ENCODE measurements around the gene S100A1. TPM values are rescaled to one million over a fixed set of nuclear protein-coding genes. Genes with fewer than 3 reads are reported as not detected.
"Not testable (repeated sequence)": the region's sequence is repeated elsewhere in the genome, so short reads cannot be mapped to it uniquely, and the experiment has no call there.

Gene S100A1
- polyA plus RNA-seq, 3 donors: 21.9 to 29.8 (median 23.3) TPM

GRCh38 chr1:153623101-153623500 is 5.1 kb upstream of the S100A1 start:
- no peak for DNase-seq (ENCODE audit: extremely low read depth in 1 of 11, low read depth in 9 of 11, low spot score in 4 of 11)

- no peak for DNase-seq (ENCODE audit: extremely low read depth in 1 of 11, low read depth in 9 of 11, low spot score in 4 of 11)
These were observed 3.1 kb upstream of the S100A1 start for GRCh38 chr1:153624965-153625611.

- DNase-seq (ENCODE audit: extremely low read depth in 1 of 11, low read depth in 9 of 11, low spot score in 4 of 11): no peak
These were observed 1.7 kb upstream of the S100A1 start for GRCh38 chr1:153626477-153626903.

GRCh38 chr1:153626904-153627714 is 1.1 kb upstream of the S100A1 start, which contains the start of gene S100A13:
Gene S100A13 (minus strand): TSS chr1:153627505. CDS start chr1:153626472, 1,033 bp downstream.
- DNase-seq (ENCODE audit: extremely low read depth in 1 of 11, low read depth in 9 of 11, low spot score in 4 of 11): peak in 9 of 11 donors; percentile 69 to 88 (median 81)

GRCh38 chr1:153628638-153629342 is 556 bp downstream of the S100A1 start:
- DNase-seq (ENCODE audit: extremely low read depth in 1 of 11, low read depth in 9 of 11, low spot score in 4 of 11): no peak

- DNase-seq (ENCODE audit: extremely low read depth in 1 of 11, low read depth in 9 of 11, low spot score in 4 of 11): no peak
These were observed 1.1 kb downstream of the S100A1 start for GRCh38 chr1:153629343-153629665.

- no peak for DNase-seq (ENCODE audit: extremely low read depth in 1 of 11, low read depth in 9 of 11, low spot score in 4 of 11)
These were observed 1.7 kb downstream of the S100A1 start for GRCh38 chr1:153629971-153630370.

- no peak for DNase-seq (ENCODE audit: extremely low read depth in 1 of 11, low read depth in 9 of 11, low spot score in 4 of 11)
These were observed 2.1 kb downstream of the S100A1 start for GRCh38 chr1:153630384-153630783.

- no peak for DNase-seq (ENCODE audit: extremely low read depth in 1 of 11, low read depth in 9 of 11, low spot score in 4 of 11)
These were observed 3.1 kb downstream of the S100A1 start for GRCh38 chr1:153631047-153632022.

GRCh38 chr1:153633161-153633753 is 5.0 kb downstream of the S100A1 start:
- DNase-seq (ENCODE audit: extremely low read depth in 1 of 11, low read depth in 9 of 11, low spot score in 4 of 11): no peak

- peak; percentile 97 to 99 (median 98) for DNase-seq (ENCODE audit: extremely low read depth in 1 of 11, low read depth in 9 of 11, low spot score in 4 of 11)
These were observed 5.8 kb downstream of the S100A1 start, which contains the start of gene CHTOP for GRCh38 chr1:153633754-153634665. Gene CHTOP (plus strand): TSS chr1:153634066. CDS start chr1:153636589, 2,523 bp downstream.

- no peak for DNase-seq (ENCODE audit: extremely low read depth in 1 of 11, low read depth in 9 of 11, low spot score in 4 of 11)
These were observed 7.6 kb downstream of the S100A1 start for GRCh38 chr1:153635872-153636271.

GRCh38 chr1:153636312-153636711 is 8.1 kb downstream of the S100A1 start:
- no peak for DNase-seq (ENCODE audit: extremely low read depth in 1 of 11, low read depth in 9 of 11, low spot score in 4 of 11)

GRCh38 chr1:153638261-153638660 is 10.0 kb downstream of the S100A1 start:
- no peak for DNase-seq (ENCODE audit: extremely low read depth in 1 of 11, low read depth in 9 of 11, low spot score in 4 of 11)

GRCh38 chr1:153639280-153639679 is 11.0 kb downstream of the S100A1 start:
- no peak for DNase-seq (ENCODE audit: extremely low read depth in 1 of 11, low read depth in 9 of 11, low spot score in 4 of 11)

- DNase-seq (ENCODE audit: extremely low read depth in 1 of 11, low read depth in 9 of 11, low spot score in 4 of 11): not testable (repeated sequence)
These were observed 12.0 kb downstream of the S100A1 start for GRCh38 chr1:153640213-153640612.

- DNase-seq (ENCODE audit: extremely low read depth in 1 of 11, low read depth in 9 of 11, low spot score in 4 of 11): no peak
These were observed 12.6 kb downstream of the S100A1 start for GRCh38 chr1:153640861-153641260.

Measured in renal cortex interstitium (tissue), 11 donors.